GM18517 (cell line): ENCODE results near the gene CARM1.
"Not testable (repeated sequence)": the region's sequence is repeated elsewhere in the genome, so short reads cannot be mapped to it uniquely, and the experiment has no call there.

Experiments used
- ATAC-seq: cut with Tn5 transposase; IDR thresholded peaks from one replicate; pipeline ENCODE4 v1.9.1; 2021; ENCODE audit warnings: mild to moderate bottlenecking, moderate library complexity; ENCODE audit not compliant: unreplicated experiment

Gene CARM1

DNA sequence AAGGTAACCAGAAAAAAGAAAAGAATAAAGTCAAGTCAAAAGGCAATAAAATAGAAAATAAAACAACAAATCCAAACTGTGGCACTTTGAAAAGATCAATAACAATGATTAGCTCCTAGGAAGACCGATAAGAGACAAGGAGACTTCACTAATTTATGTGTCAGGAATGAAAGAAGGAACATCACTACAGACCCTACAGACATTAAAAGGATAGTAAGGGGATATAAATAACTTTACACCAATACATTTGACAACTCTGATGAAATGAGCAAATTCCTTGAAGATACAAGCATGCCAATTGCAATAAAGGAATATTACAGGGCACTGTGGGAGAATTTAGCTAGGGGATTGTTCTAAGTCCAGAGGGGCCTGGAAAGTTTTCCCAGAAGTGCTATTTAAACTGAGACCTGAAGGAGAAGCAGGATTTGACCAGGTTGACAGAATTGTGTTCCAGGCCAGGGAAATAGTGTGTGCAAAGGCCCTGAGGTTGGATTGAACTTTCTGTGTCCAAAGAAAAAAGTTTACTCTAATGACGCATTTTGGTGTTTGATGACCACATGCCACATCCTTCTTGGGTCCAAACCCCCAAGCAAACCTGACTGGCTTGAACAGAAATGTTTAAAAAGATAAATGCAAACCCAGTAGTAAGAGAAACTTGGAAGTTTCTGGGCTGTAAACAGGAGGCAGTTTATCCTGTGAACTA is 24.7 kb upstream of the CARM1 start:
- no peak for ATAC-seq

DNA sequence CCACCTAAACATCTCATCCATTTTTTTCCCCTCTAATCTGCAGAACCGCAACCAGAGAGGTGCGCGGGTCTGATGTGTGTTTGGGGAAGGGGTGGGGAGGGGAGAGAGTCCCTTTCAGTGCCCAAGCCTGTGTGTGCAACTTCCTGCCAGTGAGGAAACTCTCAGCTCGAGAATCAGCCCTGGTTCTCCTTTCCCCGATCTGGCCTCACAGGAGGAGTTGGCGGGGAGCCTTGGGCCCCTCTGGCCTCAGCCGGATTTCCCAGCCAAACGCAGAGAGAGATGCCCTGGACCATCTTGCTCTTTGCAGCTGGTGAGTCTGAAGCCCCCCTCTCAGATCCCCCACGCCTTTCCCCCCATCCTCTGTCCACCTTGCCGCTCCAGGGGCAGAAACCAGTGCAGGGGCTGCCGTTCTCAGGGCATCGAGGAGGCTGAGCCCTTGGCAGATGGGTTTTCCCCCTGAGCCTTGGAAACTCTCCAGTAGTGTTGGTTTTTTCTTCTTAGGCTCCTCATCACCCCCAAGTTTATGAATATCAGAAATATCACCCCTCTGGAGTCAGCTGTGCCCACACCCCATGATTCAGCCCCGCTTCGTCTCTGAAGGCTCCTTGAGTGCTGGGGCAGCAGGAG is 23.0 kb upstream of the CARM1 start, which contains the start of gene C19orf38:
Gene C19orf38 (plus strand): TSS at position 186 of the 627 bp plus-strand sequence. CDS start 94 bp downstream, at position 280.
- no peak for ATAC-seq

DNA sequence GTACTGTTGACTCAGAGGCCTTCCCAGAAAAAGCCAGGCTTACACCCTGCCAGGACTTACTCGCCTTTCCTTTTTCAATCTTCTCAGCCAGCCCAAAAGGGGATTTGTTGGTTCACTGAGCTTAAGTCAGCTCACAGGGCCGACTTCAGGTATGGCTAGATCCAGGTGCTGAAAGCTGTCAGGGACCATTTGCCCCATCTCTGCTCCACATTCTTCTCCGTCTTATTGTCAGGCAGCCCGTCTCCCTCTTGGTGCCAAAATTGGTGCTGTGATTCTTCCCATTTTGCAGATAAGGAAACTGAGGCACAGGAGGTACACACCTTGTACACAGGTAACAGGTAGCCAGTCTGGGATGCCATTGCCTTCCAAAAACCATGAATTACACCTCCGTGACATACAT is 20.7 kb upstream of the CARM1 start:
- ATAC-seq = no peak

DNA sequence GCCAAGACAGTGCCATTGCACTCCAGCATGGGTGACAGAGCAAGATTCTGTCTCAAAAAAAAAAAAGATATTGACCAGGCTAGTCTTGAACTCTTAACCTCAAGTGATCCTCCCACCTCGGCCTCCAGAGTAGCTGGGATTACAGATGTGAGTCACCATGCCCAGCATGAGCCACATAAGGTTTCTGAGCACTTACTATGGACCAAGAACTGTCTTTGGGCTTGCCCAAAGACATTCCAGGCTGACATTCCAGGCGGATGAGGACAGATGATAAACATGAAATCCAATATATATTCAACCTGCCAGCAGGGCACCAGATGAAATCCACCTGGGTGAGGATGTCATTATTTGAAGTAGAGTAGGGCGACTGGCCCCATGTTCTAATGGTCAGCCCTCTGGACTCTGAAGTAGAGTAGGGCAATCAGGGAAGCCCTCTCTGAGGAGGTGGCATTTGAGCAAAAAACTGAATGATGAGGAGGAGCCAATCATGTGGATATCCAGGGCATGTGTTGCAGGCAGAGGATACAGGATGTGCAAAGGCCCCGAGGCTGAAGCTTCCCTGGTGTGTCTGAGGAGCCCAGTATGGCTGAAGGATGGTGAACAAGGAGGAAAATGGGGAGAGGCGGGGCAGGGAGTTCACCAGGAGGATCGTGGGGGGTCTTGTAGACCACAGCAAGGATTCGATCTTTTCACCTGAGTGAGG is 19.1 kb upstream of the CARM1 start:
- ATAC-seq = no peak

DNA sequence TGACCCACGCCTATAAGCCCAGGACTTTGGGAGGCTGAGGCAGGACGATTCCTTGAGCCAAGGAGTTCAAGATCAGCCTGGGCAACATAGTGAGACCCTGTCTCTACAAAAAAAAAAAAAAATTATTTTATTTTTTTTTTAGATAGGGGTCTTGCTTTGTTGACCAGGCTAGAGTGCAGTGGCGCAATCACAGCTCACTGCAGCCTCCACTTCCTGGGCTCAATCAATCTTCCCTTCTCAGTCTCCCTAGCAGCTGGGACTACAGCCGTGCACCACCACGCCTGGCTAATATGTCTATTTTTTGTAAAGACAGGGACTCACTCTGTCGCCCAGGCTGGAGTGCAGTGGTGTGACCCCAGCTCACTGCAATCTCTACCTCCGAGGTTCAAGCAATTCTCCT is 18.4 kb upstream of the CARM1 start:
- ATAC-seq = no peak

DNA sequence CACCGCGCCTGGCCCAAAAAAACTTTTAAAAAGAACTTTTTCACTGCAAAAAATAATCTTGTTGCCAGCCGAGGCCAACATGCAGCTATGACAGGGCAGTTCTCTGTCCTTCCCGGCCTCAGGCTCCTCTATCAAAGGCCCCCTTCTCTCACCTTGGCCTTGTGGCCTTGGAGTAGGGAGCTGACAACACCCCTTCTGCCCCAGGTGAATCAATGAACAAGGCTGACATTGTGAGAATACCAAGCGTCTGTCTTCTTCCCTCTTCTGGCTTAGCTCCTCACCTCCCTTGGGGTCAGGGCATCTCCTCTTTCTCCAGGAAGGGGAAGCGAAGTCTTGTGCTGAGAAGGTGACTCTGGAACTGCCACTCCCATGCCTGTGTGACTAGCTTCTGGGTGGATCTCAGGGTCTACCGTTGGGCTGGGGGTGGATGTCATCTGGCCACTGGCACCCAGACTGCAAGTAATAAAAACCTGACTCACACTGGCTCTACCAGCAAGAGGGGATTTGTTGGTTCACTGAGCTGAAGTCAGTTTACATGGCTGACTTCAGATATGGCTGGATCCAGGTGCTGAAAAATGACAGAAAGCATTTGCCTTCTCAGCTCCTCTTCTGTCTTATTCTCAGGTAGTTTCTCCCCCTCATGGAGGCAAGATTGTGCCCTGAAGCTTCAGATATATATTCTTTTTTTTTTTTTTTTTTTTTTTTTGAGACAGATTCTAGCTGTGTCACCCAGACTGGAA is 16.8 kb upstream of the CARM1 start:
- ATAC-seq = no peak

DNA sequence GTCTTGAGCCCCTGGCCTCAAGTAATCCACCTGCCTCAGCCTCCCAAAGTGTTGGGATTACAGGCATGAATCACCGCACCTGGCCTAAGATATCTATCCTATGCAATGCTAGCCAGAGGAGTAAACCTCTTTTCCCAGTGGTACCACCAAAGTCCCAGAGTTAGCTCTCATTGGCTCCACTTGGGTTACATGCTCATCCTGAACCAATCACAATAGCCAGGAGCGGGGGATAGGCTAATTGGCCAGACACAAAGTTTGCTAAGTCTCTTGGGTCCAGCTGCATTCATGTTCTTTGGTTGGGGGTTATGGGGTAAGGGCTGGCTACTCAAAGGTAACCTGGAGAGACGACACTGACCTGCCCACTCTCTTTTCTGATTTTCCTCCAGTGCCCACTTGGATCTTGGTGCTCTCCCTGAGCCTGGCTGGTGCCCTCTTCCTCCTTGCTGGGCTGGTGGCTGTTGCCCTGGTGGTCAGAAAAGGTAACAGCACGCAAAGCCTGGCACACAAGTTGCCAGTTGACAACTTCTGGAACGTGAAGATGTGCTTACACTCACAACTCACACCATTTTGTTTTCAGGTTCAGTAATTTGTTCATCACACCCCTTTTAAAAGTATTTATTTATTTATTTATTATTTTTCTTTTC is 15.4 kb upstream of the CARM1 start:
- ATAC-seq = no peak

DNA sequence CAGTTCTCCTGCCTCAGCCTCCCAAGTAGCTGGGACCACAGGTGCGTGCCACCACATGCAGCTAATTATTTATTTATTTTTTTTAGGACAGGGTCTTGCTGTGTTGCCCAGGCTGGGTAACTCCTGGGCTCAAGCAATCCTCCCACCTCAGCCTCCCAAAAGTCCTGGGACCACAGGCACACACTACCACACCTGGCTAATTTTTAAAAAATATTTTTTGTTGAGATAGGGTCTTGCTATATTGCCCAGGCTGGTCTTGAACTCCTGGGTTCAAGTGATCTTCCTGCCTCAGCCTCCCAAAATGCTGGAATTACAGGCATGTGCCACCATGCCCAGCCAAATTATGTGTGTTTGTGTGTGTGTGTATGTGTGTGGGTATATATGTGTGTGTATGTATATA is 14.5 kb upstream of the CARM1 start:
- ATAC-seq = not testable (repeated sequence)

DNA sequence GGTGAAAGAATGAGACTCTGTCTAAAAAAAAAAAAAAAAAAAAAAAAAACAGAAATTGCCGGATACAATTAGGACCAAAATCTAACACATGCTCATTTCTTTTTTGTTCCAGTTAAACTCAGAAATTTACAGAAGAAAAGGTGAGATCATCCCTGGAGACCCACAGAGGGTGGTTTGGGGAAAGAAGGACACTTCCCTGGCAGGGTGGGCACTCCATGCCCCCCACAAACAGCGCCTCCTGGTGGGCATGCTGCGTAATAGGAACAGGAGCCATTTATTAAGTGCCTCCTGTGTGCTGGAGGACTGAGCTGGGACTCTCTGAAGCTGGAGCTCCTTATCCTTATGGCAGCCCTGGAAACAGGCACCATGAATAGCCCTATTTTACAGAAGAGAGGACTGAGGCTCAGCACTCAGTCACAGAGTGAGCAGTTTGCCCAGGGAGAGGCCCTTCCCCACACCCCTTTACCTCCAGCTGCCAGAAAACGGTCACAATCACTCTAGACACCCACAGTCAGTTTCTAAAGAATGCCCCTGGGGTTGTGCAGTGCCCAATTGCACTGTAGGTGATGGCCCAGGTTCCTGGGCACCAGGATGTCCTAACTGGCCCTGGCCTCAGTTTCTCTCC is 13.0 kb upstream of the CARM1 start:
- no peak for ATAC-seq

DNA sequence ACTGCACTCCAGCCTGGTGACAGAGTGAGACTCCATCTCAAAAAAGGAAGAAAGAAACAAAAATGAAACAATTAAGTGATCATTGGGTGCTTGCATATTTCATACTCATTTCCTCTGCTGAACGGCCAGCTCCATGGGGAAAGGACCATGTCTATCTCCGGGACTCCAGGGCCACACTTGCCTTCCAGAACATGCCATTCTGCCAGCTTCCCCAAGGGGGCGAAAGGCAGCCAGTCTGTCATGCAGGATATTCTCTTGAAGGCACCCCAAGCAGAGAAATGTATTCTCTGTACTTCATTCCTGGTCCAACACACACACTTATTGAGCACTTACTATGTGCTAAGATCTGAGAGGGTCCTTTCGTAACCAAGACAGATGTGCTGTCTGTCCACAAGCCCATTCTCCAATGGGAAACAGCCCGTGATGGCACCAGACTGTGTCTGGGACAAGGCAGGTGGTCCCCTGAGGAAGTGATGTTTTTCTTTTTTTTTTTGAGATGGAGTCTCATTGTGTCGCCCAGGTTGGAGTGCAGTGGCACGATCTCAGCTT is 10.2 kb upstream of the CARM1 start:
- no peak for ATAC-seq

DNA sequence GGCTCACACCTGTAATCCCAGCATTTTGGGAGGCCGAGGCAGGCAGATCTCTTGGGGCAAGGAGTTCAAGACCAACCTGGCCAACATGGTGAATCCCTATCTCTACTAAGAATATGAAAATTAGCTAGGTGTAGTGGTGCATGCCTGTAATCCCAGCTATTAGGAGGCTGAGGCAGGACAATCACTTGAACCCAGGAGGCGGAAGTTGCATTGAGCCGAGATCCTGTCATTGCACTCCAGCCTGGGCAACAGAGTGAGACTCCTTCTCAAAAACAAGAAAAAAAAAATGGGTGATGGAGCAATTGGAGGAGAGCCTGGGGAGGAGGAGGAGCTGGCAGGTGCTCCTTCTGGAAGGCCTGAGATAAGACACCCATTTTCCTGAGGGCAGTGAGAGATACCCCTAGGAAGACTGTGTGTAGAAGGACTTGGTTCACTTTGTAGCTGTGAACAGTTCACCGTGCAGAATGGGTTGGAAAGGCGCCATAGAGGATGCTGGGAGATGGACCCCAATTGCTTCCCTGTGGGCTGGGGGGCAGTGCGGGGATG is 8.7 kb upstream of the CARM1 start:
- ATAC-seq = no peak

DNA sequence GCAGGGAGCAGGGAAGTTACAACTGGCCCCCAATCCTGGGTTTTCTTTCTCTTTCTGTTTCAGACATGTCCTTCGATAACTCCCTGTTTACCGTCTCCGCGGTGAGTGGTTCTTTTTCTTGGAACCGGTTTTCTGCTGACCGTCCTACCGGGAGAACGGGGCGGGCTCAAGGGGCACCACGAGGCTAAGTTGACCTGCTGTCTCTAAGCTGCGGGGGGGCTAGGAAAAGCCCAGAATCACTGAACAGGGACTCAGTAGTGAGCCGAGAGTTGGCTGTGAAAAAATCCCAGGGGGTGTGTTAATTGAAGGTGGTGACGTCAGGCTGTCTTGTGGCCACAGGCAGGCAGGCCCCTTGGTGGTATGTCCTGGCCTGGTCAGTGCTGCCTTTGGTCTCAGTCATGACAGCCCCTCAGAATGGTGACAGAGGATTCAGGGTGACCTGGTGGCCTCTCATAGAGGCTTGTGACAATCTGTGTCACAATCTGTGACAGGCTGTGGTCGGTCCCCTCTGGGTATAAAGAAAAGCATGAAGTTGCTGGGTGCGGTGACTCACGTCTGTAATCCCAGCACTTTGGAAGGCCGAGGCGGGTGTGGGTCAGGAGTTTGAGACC is 8.1 kb upstream of the CARM1 start:
- ATAC-seq = no peak

DNA sequence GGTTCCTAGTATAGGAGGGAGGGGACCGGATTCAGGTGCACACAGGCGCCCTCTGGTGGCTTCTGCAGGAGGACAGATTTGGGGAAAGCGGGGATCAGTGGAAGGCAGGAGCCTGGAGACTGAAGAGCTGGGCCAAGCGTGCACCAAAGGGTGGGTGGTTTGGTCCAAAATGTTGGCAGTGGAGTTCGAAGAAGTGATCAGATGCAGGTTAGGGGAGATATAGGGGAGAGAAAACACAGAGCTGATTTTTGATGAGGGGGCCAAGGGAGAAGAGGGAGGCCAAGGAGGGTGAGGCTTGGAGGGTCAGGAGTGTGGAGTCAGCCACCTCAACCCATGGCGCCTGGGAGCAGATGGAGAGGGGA is 6.8 kb upstream of the CARM1 start:
- ATAC-seq = peak; percentile 47

DNA sequence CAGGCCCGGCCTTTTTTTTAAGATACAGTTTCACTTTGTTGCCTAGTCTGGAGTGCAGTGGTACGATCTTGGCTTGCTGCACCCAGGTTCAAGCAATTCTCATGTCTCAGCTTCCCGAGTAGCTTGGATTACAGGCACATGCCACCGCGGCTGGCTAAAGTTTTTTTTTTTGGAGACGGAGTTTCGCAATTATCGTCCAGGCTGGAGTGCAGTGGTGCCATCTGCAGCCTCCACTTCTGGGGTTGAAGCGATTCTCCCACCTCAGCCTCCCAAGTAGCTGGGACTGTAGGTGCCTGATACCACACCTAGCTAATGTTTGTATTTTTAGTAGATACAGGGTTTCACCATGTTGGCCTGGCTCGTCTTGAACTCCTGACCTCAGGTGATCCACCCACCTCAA is 4.9 kb upstream of the CARM1 start:
- no peak for ATAC-seq

DNA sequence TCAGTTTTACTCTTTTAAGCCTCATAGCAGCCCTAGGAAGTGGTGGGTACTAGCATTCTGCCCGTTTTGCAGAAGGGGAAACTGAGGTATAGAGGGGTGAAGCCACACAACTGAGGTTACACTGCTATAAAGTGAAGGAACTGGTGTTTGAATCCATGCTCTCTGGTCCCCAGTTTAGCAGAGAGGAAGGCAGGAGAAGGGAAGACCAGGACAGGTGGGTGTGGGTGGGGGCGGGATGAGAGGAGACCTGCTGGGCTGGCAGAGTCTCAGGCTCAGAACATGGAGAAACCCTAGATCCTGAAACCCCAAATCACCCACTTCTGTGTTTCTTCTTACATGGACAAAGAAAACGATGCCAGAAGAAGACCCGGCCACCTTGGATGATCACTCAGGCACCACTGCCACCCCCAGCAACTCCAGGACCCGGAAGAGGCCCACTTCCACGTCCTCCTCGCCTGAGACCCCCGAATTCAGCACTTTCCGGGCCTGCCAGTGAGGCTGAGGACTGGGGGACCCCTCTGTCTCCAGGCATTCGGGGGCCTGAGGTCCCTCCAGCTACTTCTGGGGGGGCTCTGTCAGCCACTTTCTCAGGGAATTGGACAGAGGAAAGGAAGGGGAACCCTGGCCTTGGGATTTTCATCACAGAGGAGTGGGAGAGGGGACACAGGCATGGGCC is 2.3 kb upstream of the CARM1 start:
- ATAC-seq = no peak

DNA sequence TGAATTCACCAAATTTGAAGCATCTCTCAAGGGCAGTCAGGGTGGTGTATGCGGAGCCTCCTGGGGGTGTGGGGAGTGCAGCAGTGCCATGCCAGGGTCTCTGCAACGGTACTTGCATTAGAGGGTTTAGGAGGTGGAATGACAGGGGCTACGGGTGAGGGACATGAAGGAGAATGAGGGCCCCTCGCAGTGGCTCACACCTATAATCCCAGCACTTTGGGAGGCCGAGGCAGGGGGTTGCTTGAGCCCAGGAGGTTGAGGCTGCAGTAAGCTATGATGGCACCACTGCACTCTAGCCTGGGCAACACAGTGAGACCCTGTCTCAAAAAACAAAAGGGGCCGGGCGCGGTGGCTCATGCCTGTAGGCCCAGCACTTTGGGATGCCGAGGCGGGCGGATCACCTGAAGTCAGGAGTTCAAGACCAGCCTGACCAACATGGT is 1.5 kb upstream of the CARM1 start:
- not testable (repeated sequence) for ATAC-seq

DNA sequence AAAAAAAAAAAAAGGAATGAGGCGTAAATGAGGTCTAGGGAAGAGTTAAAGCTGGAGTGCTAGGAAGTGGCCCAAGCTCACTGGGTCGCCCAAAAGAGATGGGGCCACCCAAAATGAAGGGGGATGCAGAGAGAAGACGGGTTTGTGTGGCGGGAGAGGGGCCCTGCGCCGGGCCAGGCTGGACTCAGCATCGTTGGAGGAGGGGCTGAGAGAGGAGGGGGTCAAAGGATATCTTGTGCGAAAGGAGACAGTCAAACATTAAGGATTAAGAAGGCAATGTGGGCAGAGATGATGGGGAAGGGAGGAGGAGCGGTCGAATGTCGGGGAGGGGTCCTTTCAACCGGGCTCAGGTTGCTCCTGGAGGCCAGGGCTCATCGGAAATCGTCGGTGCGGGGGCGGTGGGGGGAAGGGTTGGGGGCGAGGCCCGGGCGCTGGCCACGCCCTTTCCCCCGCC is 825 bp upstream of the CARM1 start:
- peak; percentile 5 for ATAC-seq

DNA sequence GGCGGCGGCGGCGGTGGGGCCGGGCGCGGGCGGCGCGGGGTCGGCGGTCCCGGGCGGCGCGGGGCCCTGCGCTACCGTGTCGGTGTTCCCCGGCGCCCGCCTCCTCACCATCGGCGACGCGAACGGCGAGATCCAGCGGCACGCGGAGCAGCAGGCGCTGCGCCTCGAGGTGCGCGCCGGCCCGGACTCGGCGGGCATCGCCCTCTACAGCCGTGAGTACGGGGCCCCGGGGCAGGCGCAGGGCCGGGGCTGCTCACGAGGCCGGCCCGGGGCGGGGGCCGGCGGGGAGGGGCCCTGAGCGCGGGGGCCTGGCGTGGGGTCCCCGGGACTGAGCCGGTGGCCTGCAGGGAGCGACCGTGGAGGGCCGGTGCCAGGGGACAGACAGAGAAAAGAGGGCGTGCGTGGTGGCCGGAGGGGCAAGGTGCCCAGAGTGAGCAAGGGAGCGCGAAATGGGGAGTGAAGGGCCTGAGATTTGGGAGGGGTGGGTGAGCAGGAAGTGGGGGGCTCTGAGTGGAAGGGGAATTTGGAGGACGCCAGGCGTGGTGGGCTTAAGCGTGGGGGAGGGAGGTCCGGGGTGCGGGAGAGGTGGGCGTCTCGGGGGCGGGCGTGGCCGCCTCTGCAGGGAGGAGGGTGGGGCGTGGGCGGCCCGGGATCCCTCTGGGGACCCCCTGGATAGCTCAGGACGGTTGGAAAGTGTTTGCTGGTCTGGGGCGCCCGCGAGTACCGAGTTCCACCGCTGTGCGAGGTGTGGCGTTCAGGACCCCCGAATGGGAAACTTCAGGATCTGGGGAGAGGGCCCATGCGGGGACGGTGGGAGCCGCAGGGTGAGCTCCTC is 575 bp downstream of the CARM1 start:
- ATAC-seq = peak; percentile 2
